Cardiac muscle cell (in vitro differentiated cells and primary cell): ENCODE data around the gene ZNF416. TPM values are rescaled to one million over a fixed set of nuclear protein-coding genes. Genes with fewer than 3 reads are reported as not detected.

Experiments
- DNase-seq, 2 donors: peaks; one replicate each; pipeline versions ENCODE4 v3.0.0 to v3.0.0-alpha.2; 2010 to 2017; ENCODE audit warnings: low read depth in 1 of 2, low spot score in 1 of 2
- H3K27ac ChIP-seq: fragments of 200-600 bp; sonication (generic); 2 replicates; pipeline ENCODE4 v1.5.1; 2016
- H3K27me3 ChIP-seq: fragments of 200-600 bp; sonication (generic); 2 replicates; pipeline ENCODE4 v1.6.0; 2016; ENCODE audit warnings: control low read depth
- H3K36me3 ChIP-seq: fragments of 200-600 bp; sonication (generic); 2 replicates; pipeline ENCODE4 v1.5.1; 2016; ENCODE audit warnings: control low read depth
- H3K4me1 ChIP-seq: fragments of 200-600 bp; sonication (generic); 2 replicates; pipeline ENCODE4 v1.8.1; 2017; ENCODE audit warnings: low read depth, mild to moderate bottlenecking, mixed run types
- H3K4me3 ChIP-seq: fragments of 200-600 bp; sonication (generic); 2 replicates; pipeline ENCODE4 v1.5.1; 2016; ENCODE audit warnings: mild to moderate bottlenecking
- H3K9me3 ChIP-seq: fragments of 200-600 bp; sonication (generic); 2 replicates; pipeline ENCODE4 v1.5.1; 2017; ENCODE audit warnings: low read depth, mild to moderate bottlenecking, control low read depth
- polyA plus RNA-seq: library from polyadenylated mRNA; unstranded; fragments of >200 nt; fragmentation: Nextera tagmentation; extraction: Ambion mirVana; gene quantifications from 2 replicates; pipeline ENCODE4 v1.2.1, GENCODE V29; 2016
- total RNA-seq: library from RNA; depleted of rRNA; stranded (reverse); fragments of >200 nt; gene quantifications from 2 replicates; pipeline ENCODE4 v1.2.3, GENCODE V29; 2016
- TF ChIP-seq, protein P1 (sequence below): IDR thresholded peaks from 2 replicates; pipeline ENCODE4 v1.5.1; 2012; ENCODE audit warnings: low read depth, mild to moderate bottlenecking, low read length

Gene ZNF416
- total and polyA plus RNA-seq, 2 experiments from 2014 or later, result 6.2 to 7.8 TPM

DNA sequence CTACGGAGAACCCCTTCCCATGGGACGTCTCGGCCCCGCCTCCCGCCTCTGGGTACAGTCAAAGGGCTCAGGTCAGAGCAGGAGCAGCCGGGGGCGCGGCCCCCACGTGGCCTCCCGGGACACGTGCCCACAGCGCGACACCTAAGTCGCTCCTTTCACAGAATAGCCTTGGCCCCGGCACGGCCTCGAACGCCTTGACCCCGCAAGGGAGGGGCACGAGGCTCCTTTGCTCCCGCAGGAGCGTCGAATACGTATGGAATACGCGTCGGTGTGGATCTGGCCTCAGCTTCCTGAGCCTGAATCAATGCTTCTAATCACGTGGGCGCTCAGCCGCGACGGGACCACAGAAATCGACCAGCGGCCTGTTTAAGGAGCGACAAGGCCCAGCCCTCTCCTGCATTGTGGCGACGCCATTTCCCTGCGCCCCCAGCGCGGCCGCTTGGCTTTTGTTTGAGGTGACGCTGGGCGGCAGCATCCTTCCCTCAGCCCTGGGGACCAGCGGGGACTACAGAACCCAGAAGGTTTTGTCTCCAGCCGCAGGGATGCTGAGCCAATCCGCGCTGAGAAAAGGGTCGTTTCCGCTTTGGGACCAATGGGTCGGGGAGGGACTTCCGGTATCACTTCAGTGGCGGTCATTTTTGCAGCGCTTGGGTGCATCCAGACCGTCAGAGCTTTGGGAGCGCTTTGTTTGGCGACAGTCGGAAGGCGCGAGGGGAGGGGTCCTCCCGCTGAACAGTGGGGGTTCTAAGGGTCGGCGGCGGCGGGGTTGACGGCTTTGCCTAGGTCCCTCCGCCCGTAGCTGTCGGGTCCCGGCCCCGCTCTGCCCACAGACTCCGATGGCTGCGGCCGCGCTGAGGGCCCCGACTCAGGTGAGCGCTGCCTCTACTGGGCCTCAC is 5.1 kb upstream of the ZNF416 start, which contains the start of gene ZIK1:
Gene ZIK1 (plus strand): TSS at position 625 of the 896 bp plus-strand sequence. CDS start 212 bp downstream, at position 837.
- DNase-seq, result peak; percentile 95 to 97
- Histone ChIP-seq H3K27me3 (no peaks in the 10 kb centered on the region), H3K4me1 (no peaks in the 10 kb centered on the region), H3K9me3 (no peaks in the 10 kb centered on the region), H3K27ac (peak within 1 kb of the TSS; percentile 83), H3K4me3 (peak within 1 kb of the TSS; percentile 74), H3K36me3 (peaks cover 3% of the 10 kb centered on the region)
- TF ChIP-seq, protein P1, sequence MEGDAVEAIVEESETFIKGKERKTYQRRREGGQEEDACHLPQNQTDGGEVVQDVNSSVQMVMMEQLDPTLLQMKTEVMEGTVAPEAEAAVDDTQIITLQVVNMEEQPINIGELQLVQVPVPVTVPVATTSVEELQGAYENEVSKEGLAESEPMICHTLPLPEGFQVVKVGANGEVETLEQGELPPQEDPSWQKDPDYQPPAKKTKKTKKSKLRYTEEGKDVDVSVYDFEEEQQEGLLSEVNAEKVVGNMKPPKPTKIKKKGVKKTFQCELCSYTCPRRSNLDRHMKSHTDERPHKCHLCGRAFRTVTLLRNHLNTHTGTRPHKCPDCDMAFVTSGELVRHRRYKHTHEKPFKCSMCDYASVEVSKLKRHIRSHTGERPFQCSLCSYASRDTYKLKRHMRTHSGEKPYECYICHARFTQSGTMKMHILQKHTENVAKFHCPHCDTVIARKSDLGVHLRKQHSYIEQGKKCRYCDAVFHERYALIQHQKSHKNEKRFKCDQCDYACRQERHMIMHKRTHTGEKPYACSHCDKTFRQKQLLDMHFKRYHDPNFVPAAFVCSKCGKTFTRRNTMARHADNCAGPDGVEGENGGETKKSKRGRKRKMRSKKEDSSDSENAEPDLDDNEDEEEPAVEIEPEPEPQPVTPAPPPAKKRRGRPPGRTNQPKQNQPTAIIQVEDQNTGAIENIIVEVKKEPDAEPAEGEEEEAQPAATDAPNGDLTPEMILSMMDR, result no peak

DNA sequence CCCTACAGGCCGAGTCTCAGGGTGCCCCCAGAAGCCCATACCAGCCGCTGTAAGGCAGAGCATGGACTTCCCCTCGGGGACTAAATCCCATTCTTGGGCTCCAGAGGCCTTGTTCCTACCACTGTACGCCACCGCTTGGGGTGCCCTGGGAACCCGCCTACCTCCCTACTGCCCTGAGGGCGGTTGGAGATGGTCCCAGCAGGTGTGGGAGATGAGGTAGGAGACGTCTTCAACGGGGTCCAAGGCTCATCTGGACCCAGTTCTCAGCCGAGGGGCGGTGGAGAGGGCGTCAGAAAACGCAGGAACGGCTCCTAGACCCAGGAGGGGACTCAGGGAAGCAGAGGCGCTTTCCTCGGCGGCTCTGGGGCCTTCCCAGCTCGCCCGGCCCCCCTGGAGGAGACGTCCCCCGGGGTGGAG is 4.4 kb upstream of the ZNF416 start:
- Histone ChIP-seq H3K4me3 (no peak overlapping the region), H3K36me3 (no peaks in the 10 kb centered on the region), H3K27ac (peak overlapping the region; percentile 83), H3K4me1 (peaks cover under 1% of the 10 kb centered on the region), H3K9me3 (no peaks in the 10 kb centered on the region), H3K27me3 (no peaks in the 10 kb centered on the region)
- no peak for DNase-seq
- TF ChIP-seq, protein P1, result no peak

DNA sequence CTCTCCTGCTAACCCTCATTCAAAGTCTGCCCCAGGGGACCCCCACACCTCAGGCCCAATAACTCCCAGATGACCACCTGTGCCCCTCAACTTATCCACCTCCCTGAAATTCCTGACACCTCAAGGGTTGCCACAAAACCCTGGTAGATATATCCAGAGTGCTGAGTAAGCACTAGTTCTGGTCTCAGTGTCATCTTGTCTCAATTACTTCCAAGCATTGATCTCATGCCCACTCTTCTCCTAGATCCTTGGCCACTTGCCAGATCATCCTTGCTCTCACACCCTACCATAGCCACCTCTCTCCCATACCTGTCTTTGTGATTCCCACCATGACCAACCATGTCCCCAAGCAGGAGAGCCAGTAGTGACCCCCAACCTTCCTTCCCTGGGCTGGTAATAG is 2.0 kb downstream of the ZNF416 start:
- Histone ChIP-seq H3K4me1 (peaks cover 8% of the 10 kb centered on the region), H3K9me3 (no peaks in the 10 kb centered on the region), H3K36me3 (peaks cover 25% of the 10 kb centered on the region), H3K27me3 (no peaks in the 10 kb centered on the region), H3K27ac (no peak overlapping the region), H3K4me3 (no peak overlapping the region)
- TF ChIP-seq, protein P1, result no peak
- no peak for DNase-seq

DNA sequence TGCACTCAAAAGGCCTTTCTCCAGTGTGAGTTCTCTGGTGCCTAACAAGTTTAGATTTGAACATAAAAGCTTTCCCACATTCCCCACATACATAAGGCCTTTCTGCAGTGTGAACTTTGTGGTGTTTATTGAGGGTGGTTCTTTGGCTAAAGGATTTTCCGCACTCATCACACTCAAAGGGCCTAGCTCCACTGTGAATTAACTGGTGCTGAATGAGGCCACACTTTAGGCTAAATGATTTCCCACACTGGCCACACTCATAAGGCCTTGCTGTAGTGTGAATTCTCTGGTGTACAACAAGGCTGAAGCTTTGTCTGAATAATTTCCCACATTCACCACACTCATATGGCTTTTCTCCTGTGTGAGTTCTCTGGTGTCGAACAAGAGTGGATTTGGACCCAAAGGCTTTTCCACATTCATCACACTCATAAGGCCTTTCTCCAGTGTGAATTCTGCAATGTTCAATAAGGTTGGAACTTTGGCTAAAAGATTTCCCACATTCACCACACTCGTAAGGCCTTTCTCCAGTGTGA is 6.2 kb downstream of the ZNF416 start:
- DNase-seq, result no peak
- no peaks in the 10 kb centered on the region for H3K9me3 ChIP-seq
- H3K4me1 ChIP-seq, result peaks cover 2% of the 10 kb centered on the region
- no peak overlapping the region for H3K27ac ChIP-seq
- no peaks in the 10 kb centered on the region for H3K27me3 ChIP-seq
- TF ChIP-seq, protein P1, result no peak
- peaks cover 25% of the 10 kb centered on the region for H3K36me3 ChIP-seq
- H3K4me3 ChIP-seq, result no peak overlapping the region

DNA sequence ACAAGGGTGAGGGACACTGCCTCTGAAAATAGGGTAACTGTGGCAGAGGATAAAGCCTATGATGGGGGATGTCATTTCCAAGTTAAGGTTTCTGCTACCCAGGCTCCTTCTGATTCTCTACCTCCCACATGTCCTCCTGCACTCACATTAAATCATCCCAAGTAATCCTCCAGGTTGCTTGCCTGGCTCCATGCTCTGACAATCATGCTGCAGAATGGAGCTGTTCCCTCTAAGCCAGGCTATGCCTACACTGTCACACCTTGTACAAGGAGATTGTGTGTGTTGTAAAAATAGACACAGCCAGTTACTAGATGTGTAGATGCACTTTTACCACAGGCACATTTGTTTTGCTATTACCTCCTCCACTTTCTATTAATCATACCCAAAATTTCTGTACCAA is 8.0 kb downstream of the ZNF416 start:
- no peaks in the 10 kb centered on the region for H3K9me3 ChIP-seq
- H3K4me1 ChIP-seq, result no peaks in the 10 kb centered on the region
- no peak overlapping the region for H3K27ac ChIP-seq
- no peaks in the 10 kb centered on the region for H3K27me3 ChIP-seq
- no peak for DNase-seq
- no peak overlapping the region for H3K4me3 ChIP-seq
- H3K36me3 ChIP-seq, result peaks cover 25% of the 10 kb centered on the region
- TF ChIP-seq, protein P1, result no peak
